KOPT-K1 (cell line): Measurements from ENCODE around the gene SLC35G6.
"Not testable (repeated sequence)": the region's sequence is repeated elsewhere in the genome, so short reads cannot be mapped to it uniquely, and the experiment has no call there.

Source experiments
- H3K27ac ChIP-seq: fragments of 200-600 bp; sonication (generic); 2 replicates; pipeline ENCODE4 v1.5.1; 2016; ENCODE audit warnings: antibody characterized with exemption, mild to moderate bottlenecking, low read depth, low read length; ENCODE audit not compliant: poor library complexity, severe bottlenecking
- H3K36me3 ChIP-seq: fragments of 200-600 bp; sonication (generic); 2 replicates; pipeline ENCODE4 v1.5.1; 2017; ENCODE audit warnings: antibody characterized with exemption, mild to moderate bottlenecking, low read length, moderate library complexity; ENCODE audit not compliant: insufficient read depth
- H3K9me3 ChIP-seq: fragments of 200-600 bp; sonication (generic); 2 replicates; pipeline ENCODE4 v1.5.1; 2017; ENCODE audit warnings: antibody characterized with exemption, low read length, mild to moderate bottlenecking; ENCODE audit not compliant: insufficient read depth, poor library complexity, severe bottlenecking

SLC35G6 gene

DNA sequence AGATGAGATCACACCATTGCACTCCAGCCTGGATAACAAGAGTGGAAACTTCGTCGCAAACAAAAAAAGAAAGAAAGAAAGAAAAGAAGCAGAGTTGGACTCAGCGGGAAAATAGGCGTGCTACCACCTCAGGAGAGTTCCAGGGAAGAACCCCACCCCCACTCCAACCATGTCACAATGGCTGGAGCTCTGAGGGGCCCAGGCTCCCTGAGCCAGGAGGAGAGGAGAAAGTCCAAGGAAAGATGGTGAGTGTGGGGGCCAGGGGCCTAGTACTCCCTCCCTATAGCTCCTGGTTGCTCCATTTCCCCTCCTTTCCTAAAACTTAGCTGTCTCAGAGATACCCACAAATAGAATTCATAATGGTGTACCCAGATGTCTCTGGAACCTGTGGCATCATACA is at the start of gene SLC35G6:
SLC35G6 (plus strand) TSS at position 172 of the 400 bp plus-strand sequence; CDS start at position 243, 71 bp downstream.
- peak within 1 kb of the TSS; percentile 89 for H3K27ac ChIP-seq
- H3K9me3 ChIP-seq, H3K36me3 ChIP-seq: not testable (repeated sequence)

DNA sequence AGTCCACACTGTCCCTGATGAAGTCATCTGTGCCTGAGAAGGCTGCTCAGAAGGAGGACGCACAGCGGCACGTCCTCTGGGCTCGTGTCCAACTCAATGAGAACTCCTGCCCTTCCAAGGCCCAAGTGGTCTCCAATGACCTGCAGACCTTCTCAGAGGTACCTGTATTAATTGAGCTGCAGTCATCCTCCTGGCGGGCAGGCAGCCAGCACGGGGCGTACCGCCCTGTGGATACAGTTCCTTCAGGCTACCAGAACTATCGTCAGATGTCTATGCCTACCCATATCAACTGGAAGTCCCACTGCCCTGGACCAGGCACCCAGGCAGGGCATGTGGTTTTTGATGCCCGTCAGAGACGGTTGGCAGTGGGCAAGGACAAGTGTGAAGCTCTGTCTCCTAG is 49.0 kb upstream of the SLC35G6 start:
- no peaks in the 10 kb centered on the region for H3K36me3 ChIP-seq
- H3K27ac ChIP-seq: no peak overlapping the region
- H3K9me3 ChIP-seq: no peaks in the 10 kb centered on the region

DNA sequence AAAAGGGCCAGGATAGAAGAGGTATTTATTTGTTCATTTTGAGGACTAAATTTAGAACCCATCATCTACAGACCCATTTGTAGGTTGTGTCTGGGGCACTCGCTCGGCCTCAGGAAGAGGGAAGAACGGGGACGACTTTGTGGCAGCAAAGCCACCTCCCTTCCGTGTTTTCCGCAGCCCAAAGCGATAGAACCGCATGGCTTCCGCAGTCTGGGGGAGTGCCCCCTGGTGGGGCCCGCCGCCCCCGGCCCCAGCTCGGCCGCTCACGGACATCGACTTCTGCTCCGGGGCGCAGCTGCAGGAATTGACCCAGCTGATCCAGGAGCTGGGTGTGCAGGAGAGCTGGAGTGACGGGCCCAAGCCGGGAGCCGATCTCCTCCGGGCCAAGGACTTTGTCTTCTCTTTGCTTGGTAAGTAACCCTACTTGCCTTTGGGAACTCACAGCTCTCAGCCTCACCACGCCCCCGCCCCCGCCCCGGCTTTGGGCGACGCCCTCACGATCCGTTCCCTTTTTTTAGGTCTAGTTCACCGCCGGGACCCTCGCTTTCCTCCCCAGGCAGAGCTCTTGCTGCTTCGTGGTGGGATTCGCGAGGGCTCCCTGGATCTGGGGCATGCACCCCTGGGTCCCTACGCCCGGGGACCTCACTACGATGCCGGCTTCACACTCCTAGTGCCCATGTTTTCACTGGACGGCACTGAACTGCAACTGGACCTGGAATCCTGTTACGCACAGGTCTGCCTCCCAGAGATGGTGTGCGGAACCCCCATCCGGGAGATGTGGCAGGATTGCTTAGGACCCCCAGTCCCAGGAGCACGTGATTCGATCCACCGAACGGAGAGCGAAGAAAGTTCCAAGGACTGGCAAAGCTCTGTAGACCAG is 45.3 kb upstream of the SLC35G6 start:
- Histone ChIP-seq H3K27ac (peak overlapping the region; percentile 66), H3K9me3 (no peaks in the 10 kb centered on the region), H3K36me3 (no peaks in the 10 kb centered on the region)

DNA sequence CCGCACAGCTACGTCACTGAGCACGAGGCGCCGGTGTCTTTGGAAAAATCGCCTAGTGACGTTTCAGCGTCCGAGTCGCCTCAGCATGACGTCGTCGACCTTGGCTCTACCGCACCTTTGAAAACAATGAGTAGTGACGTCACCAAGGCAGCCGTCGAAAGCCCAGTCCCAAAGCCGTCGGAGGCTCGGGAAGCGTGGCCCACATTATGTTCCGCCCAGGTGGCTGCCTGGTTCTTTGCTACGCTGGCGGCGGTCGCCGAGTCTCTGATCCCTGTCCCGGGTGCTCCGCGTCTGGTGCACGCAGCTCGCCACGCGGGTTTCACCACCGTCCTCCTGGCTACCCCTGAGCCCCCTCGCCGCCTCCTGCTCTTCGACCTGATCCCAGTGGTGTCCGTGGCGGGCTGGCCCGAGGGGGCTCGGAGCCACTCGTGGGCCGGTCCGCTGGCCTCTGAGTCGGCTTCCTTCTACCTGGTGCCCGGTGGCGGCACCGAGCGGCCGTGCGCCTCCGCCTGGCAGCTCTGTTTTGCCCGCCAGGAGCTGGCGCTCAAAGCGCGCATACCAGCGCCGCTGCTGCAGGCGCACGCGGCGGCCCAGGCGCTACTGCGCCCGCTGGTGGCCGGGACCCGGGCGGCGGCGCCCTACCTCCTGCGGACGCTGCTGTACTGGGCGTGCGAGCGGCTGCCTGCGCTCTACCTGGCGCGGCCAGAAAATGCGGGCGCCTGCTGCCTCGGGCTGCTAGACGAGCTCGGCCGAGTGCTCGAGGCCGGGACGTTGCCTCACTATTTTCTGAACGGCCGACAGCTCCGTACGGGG is 44.5 kb upstream of the SLC35G6 start:
- H3K36me3 ChIP-seq: no peaks in the 10 kb centered on the region
- peak overlapping the region; percentile 66 for H3K27ac ChIP-seq
- no peaks in the 10 kb centered on the region for H3K9me3 ChIP-seq

DNA sequence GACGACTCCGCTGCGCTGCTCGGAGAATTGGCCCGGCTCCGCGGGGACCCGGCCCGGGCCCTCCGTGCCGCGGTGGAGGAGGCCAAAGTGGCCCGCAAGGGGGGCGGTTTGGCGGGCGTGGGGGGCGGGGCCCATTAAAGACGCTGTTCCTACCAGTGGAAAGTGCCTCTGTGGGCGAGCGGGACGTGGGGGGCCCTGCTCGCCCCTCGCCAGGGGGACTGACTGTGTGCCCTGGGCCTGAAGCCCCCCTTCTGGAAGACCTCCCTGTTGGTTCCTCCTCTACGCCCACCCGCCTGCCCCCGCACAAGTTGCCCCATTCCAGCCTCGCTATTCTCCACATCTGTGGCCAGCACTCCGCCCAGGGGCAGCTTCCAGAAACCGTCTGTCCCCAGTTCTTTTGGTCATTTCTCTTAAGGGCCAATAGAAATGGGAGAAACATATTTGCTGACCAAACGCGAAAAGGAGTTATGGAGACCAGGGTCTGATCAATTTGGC is 43.8 kb upstream of the SLC35G6 start:
- Histone ChIP-seq H3K9me3 (no peaks in the 10 kb centered on the region), H3K36me3 (no peaks in the 10 kb centered on the region), H3K27ac (no peak overlapping the region)

DNA sequence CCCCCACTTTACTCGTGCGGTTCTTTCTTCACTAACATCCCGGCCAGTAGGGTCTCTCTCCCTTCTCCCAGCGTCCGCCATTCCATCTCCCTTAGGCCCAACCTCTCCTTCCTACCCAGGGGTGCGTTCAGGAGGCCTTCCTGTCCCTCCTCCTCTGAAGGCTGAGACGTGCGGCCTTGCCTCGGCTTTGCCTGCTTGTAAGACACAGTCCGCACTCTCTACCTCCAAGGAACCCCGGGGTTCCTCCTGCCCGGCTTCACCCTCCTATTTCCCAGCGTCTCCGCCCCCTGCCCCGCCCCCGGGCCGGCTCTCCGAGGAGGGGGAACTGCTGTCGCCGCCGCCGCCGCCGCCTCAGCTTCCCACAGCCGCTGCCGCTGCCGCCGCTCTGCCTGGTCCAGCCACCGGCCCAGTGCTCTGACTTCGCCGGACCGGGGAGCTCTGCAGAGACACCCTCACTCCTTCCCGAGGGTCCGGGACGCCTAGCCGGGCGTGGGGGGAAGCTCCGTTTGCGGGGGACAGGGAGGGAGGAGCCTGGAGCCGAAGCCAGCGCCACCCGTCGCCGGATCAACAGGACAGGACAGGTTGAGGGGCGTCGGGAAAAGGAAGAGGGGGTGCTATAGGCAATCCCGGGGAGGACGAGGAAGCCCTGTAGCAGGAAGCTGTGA is 43.2 kb upstream of the SLC35G6 start:
- no peaks in the 10 kb centered on the region for H3K9me3 ChIP-seq
- H3K36me3 ChIP-seq: no peaks in the 10 kb centered on the region
- H3K27ac ChIP-seq: no peak overlapping the region

DNA sequence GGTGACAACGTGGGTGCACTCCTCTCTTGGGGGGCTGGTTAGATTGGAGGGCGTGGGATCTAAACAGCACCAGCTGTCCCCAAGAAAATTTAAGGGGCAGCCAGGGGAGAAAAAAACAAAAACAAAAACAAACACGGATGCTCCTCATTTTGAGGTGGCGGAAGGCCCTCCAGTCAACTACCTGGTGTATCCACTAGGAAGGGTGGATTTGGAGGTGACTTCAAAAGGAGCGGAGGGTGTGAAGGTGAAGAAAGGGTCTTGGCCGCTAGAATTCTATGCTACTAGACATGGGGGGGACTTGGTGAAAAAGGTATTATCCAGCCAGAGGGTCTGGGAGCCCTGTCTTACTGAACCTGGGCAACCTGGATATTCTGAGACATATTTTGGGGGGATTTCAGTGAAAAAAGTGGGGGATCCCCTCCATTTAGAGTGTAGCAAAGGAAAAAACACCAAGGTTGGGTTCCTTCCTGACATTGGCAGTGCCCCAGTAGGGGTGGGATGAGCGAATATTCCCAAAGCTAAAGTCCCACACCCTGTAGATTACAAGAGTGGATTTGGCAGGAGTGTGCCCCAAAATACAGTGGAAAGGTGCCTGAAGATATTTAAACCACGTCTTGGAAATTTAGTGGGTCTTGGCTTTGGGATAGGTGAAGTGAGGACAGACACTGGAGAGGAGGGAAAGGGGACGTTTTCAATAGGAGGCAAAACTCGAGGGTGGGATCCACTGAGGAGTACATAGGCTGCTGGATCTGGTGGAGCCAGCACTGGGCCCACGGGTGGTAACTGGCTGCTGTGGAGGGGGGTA is 42.4 kb upstream of the SLC35G6 start:
- Histone ChIP-seq H3K9me3 (no peaks in the 10 kb centered on the region), H3K27ac (no peak overlapping the region), H3K36me3 (no peaks in the 10 kb centered on the region)

DNA sequence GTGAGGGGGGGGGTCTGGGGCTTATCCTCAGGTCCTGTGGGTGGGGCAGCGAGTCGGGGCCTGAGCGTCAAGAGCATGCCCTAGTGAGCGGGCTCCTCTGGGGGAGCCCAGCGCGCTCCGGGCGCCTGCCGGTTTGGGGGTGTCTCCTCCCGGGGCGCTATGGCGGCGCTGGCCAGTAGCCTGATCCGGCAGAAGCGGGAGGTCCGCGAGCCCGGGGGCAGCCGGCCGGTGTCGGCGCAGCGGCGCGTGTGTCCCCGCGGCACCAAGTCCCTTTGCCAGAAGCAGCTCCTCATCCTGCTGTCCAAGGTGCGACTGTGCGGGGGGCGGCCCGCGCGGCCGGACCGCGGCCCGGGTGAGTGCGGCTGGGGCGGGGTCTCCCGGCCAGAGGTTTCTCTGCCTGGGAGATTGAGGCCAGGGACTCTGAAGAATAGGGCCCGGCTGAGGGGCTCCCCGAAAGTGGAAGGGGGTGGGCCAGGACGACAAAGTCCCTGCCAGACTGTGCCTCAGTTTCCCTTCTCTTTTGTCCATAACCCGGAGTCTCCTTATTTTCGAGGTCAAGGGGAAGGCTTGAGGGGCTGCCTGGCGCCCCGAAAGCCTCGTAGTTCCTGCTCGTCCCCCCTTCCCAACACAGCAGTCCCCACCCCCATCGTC is 41.7 kb upstream of the SLC35G6 start, which contains the start of gene FGF11:
FGF11 (plus strand) TSS at position 51 of the 651 bp plus-strand sequence; CDS start at position 160, 109 bp downstream.
- Histone ChIP-seq H3K9me3 (no peaks in the 10 kb centered on the region), H3K27ac (no peak within 1 kb of the TSS), H3K36me3 (no peaks in the 10 kb centered on the region)

DNA sequence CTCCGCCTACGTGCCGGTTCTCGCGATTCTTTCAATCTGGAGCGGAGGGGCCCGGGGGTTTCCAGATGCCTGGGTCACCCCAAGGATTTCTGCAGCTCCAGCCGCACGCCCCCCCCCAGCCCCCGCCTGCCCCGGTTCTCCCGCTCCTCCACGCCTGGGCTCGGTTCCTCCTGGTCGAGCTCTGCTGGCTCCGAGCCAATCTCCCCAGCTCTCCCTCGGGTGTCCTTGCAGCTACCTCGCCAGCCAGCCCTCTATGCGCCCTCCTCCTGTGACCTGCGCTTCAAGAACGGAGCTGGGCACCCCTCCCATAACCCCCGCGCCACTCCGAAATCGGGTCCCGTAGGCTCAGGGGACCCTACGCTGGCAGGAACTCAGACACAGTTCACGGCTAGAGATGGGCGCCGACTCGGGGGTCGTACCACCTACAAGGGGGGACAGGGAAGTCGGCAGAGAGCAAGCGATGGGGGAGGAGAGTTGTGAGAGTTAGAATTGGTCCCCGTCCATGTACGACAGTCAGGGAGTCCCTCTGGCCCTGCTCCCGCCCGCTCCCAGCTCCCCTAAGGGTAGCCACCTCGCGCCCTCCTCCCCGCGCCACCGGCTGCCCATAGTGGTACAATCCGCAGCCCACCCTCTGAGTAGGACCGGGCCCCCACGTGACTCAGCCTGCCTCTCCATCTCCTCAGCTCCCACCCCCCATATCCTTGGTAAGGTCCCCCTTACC is 41.0 kb upstream of the SLC35G6 start:
- Histone ChIP-seq H3K9me3 (no peaks in the 10 kb centered on the region), H3K36me3 (no peaks in the 10 kb centered on the region), H3K27ac (no peak overlapping the region)

DNA sequence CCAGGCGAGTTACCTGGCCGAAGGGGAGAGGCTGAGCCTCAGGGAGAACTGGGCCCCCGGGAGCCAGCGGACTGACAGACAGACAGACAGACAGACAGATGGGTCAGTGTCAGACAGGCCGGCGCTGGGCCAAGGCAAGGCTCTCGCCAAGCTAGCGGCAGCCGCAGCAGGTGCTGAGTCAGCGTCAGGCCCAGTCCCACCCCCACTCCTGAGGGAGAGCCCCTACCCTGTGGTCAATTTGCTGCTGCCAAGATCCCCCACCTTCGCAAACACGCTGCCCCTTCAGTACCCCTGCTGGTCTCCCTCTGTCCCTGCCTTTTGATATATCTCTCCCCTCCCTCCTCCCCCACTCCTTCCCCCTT is 40.4 kb upstream of the SLC35G6 start:
- no peaks in the 10 kb centered on the region for H3K36me3 ChIP-seq
- no peaks in the 10 kb centered on the region for H3K9me3 ChIP-seq
- H3K27ac ChIP-seq: no peak overlapping the region

DNA sequence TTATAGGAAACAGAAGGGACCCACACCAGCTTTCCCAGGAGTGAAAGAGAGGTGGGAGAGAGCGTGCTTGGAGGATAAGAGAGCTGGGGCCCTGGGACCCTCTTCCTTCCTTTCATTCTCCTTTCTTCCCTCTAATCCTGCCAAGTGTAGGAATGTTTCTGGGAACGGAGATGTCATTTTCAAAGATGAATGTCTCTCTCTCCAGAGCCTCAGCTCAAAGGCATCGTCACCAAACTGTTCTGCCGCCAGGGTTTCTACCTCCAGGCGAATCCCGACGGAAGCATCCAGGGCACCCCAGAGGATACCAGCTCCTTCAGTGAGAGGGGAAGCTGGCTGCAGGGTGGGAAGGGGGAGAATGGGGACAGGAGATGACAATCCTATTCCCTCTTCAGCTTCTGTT is 40.0 kb upstream of the SLC35G6 start:
- Histone ChIP-seq H3K9me3 (no peaks in the 10 kb centered on the region), H3K27ac (no peak overlapping the region), H3K36me3 (no peaks in the 10 kb centered on the region)

DNA sequence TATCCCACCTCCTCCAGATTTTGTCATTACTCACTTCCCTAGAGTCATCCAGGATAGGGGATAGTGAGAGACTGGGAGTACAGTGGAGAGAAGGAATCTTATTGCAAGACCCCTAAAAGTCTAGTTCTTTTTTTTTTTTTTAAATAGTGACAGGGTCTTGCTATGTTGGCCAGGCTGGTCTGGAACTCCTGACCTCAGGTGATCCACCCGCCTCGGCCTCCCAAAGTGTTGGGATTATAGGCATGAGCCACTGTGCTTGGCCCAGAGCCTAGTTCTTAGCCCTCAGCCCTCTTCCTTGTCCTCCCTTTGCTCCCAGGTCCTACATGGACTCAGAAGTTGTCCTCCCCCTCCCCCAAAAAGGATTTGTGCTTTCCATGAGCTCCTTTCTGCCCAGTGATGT is 39.1 kb upstream of the SLC35G6 start:
- H3K36me3 ChIP-seq: no peaks in the 10 kb centered on the region
- no peak overlapping the region for H3K27ac ChIP-seq
- H3K9me3 ChIP-seq: no peaks in the 10 kb centered on the region
